ENCODE results near the gene RGS6.

The RGS6 gene

GRCh38 chr14:72485695-72486094 is 553.5 kb downstream of the RGS6 start:
- no peak overlapping the region for H3K14ac ChIP-seq (ENCODE audit: low read length in 2 of 2)
- WGBS, result 60% methylated on average over 1 of the region's 1 CpG

GRCh38 chr14:72488514-72488913 is 556.3 kb downstream of the RGS6 start:
- Histone ChIP-seq H3K14ac (ENCODE audit: low read length in 2 of 2) (no peak overlapping the region), H2AFZ (ENCODE audit: low read depth, low read length) (no peak overlapping the region), H3K4ac (ENCODE audit: low read depth in 1 of 2, low read length in 2 of 2) (no peak overlapping the region), H3K4me3 (ENCODE audit: insufficient read depth in 1 of 2, low read depth in 1 of 2, low read length in 2 of 2) (no peak overlapping the region), H4K8ac (ENCODE audit: low read length) (no peak overlapping the region), H3K36me3 (ENCODE audit: control insufficient read depth in 1 of 2, insufficient read depth in 2 of 2, low read depth in 1 of 2, low read length in 2 of 2) (no peaks in the 10 kb centered on the region), H3K4me2 (ENCODE audit: low read length, poor library complexity, severe bottlenecking) (no peak overlapping the region), H2BK5ac (ENCODE audit: low read depth, low read length, poor library complexity, severe bottlenecking) (no peak overlapping the region), H3K9me3 (ENCODE audit: control insufficient read depth, low read length) (peaks cover 13% of the 10 kb centered on the region), H3K23ac (ENCODE audit: low read length in 2 of 2) (no peak overlapping the region), H3K4me1 (ENCODE audit: control insufficient read depth, insufficient read depth, low read depth, low read length) (no peaks in the 10 kb centered on the region), H2BK12ac (ENCODE audit: low read length in 2 of 2) (no peak overlapping the region), H3K79me1 (replicated peaks; ENCODE audit: low read length, poor library complexity, severe bottlenecking) (no peaks in the 10 kb centered on the region), H2AK5ac (ENCODE audit: low read length, severe bottlenecking) (no peak overlapping the region), H4K91ac (ENCODE audit: low read length) (no peak overlapping the region), H3K18ac (ENCODE audit: low read depth in 1 of 2, low read length in 2 of 2) (no peak overlapping the region), H3K9ac (ENCODE audit: low read length) (no peak overlapping the region), H2BK15ac (ENCODE audit: low read depth, poor library complexity, severe bottlenecking) (no peak overlapping the region), H2BK120ac (ENCODE audit: low read depth, low read length) (no peak overlapping the region), H3K27ac (ENCODE audit: low read length, poor library complexity, severe bottlenecking) (no peak overlapping the region), H3K27me3 (ENCODE audit: control insufficient read depth in 1 of 2, insufficient read depth in 1 of 2, low read length in 2 of 2) (peaks cover 7 to 40% of the 10 kb centered on the region in 2 experiments)
- WGBS, result 96% methylated on average over 2 of the region's 2 CpGs
- no peak for DNase-seq

More at GRCh38 chr14:72485695-72486094, 553.5 kb downstream of the RGS6 start:
- Histone ChIP-seq H3K27me3 (ENCODE audit: control insufficient read depth in 1 of 2, insufficient read depth in 1 of 2, low read length in 2 of 2) (peaks cover 21 to 52% of the 10 kb centered on the region in 2 experiments), H3K4ac (ENCODE audit: low read depth in 1 of 2, low read length in 2 of 2) (no peak overlapping the region), H2BK5ac (ENCODE audit: low read depth, low read length, poor library complexity, severe bottlenecking) (no peak overlapping the region), H3K4me3 (ENCODE audit: insufficient read depth in 1 of 2, low read depth in 1 of 2, low read length in 2 of 2) (no peak overlapping the region), H3K18ac (ENCODE audit: low read depth in 1 of 2, low read length in 2 of 2) (no peak overlapping the region), H3K23ac (ENCODE audit: low read length in 2 of 2) (no peak overlapping the region), H4K8ac (ENCODE audit: low read length) (no peak overlapping the region), H2BK15ac (ENCODE audit: low read depth, poor library complexity, severe bottlenecking) (no peak overlapping the region), H3K9ac (ENCODE audit: low read length) (no peak overlapping the region), H3K79me1 (replicated peaks; ENCODE audit: low read length, poor library complexity, severe bottlenecking) (no peaks in the 10 kb centered on the region), H2AK5ac (ENCODE audit: low read length, severe bottlenecking) (no peak overlapping the region), H4K91ac (ENCODE audit: low read length) (no peak overlapping the region), H3K36me3 (ENCODE audit: control insufficient read depth in 1 of 2, insufficient read depth in 2 of 2, low read depth in 1 of 2, low read length in 2 of 2) (no peaks in the 10 kb centered on the region), H2BK120ac (ENCODE audit: low read depth, low read length) (no peak overlapping the region), H3K27ac (ENCODE audit: low read length, poor library complexity, severe bottlenecking) (no peak overlapping the region), H3K9me3 (ENCODE audit: control insufficient read depth, low read length) (peaks cover 21% of the 10 kb centered on the region), H3K4me1 (ENCODE audit: control insufficient read depth, insufficient read depth, low read depth, low read length) (no peaks in the 10 kb centered on the region), H2BK12ac (ENCODE audit: low read length in 2 of 2) (no peak overlapping the region), H2AFZ (ENCODE audit: low read depth, low read length) (no peak overlapping the region), H3K4me2 (ENCODE audit: low read length, poor library complexity, severe bottlenecking) (no peak overlapping the region)
- no peak for DNase-seq

- no peak overlapping the region for H4K8ac ChIP-seq (ENCODE audit: low read length)
- no peaks in the 10 kb centered on the region for H3K4me1 ChIP-seq (ENCODE audit: control insufficient read depth, insufficient read depth, low read depth, low read length)
- no peak overlapping the region for H2BK15ac ChIP-seq (ENCODE audit: low read depth, poor library complexity, severe bottlenecking)
- no peak overlapping the region for H2BK12ac ChIP-seq (ENCODE audit: low read length in 2 of 2)
- H2AK5ac ChIP-seq (ENCODE audit: low read length, severe bottlenecking), result no peak overlapping the region
- DNase-seq, result no peak
- H2BK120ac ChIP-seq (ENCODE audit: low read depth, low read length), result no peak overlapping the region
- no peak overlapping the region for H3K4ac ChIP-seq (ENCODE audit: low read depth in 1 of 2, low read length in 2 of 2)
- H3K9me3 ChIP-seq (ENCODE audit: control insufficient read depth, low read length), result peaks cover 20% of the 10 kb centered on the region
- no peak overlapping the region for H3K14ac ChIP-seq (ENCODE audit: low read length in 2 of 2)
- no peaks in the 10 kb centered on the region for H3K79me1 ChIP-seq (replicated peaks; ENCODE audit: low read length, poor library complexity, severe bottlenecking)
- WGBS, result 98% methylated on average over 5 of the region's 5 CpGs
- no peak overlapping the region for H3K27ac ChIP-seq (ENCODE audit: low read length, poor library complexity, severe bottlenecking)
- H3K4me3 ChIP-seq (ENCODE audit: insufficient read depth in 1 of 2, low read depth in 1 of 2, low read length in 2 of 2), result no peak overlapping the region
- no peak overlapping the region for H3K18ac ChIP-seq (ENCODE audit: low read depth in 1 of 2, low read length in 2 of 2)
- H3K4me2 ChIP-seq (ENCODE audit: low read length, poor library complexity, severe bottlenecking), result no peak overlapping the region
- H4K91ac ChIP-seq (ENCODE audit: low read length), result no peak overlapping the region
- H2BK5ac ChIP-seq (ENCODE audit: low read depth, low read length, poor library complexity, severe bottlenecking), result no peak overlapping the region
- no peaks in the 10 kb centered on the region for H3K36me3 ChIP-seq (ENCODE audit: control insufficient read depth in 1 of 2, insufficient read depth in 2 of 2, low read depth in 1 of 2, low read length in 2 of 2)
- peaks cover 8 to 12% of the 10 kb centered on the region in 2 experiments for H3K27me3 ChIP-seq (ENCODE audit: control insufficient read depth in 1 of 2, insufficient read depth in 1 of 2, low read length in 2 of 2)
- no peak overlapping the region for H3K23ac ChIP-seq (ENCODE audit: low read length in 2 of 2)
- no peak overlapping the region for H3K9ac ChIP-seq (ENCODE audit: low read length)
- no peak overlapping the region for H2AFZ ChIP-seq (ENCODE audit: low read depth, low read length)
These were observed 560.0 kb downstream of the RGS6 start for GRCh38 chr14:72492196-72492595.

GRCh38 chr14:72495668-72496067 is 563.4 kb downstream of the RGS6 start:
- no peaks in the 10 kb centered on the region for H3K4me1 ChIP-seq (ENCODE audit: control insufficient read depth, insufficient read depth, low read depth, low read length)
- no peak overlapping the region for H2BK120ac ChIP-seq (ENCODE audit: low read depth, low read length)
- no peaks in the 10 kb centered on the region for H3K79me1 ChIP-seq (replicated peaks; ENCODE audit: low read length, poor library complexity, severe bottlenecking)
- H3K14ac ChIP-seq (ENCODE audit: low read length in 2 of 2), result no peak overlapping the region
- peak; percentile 8 for DNase-seq
- H3K23ac ChIP-seq (ENCODE audit: low read length in 2 of 2), result no peak overlapping the region
- no peak overlapping the region for H3K9ac ChIP-seq (ENCODE audit: low read length)
- WGBS, result 43% methylated on average over 1 of the region's 1 CpG
- no peak overlapping the region for H4K91ac ChIP-seq (ENCODE audit: low read length)
- H3K4me2 ChIP-seq (ENCODE audit: low read length, poor library complexity, severe bottlenecking), result no peak overlapping the region
- H3K9me3 ChIP-seq (ENCODE audit: control insufficient read depth, low read length), result peaks cover 8% of the 10 kb centered on the region
- no peak overlapping the region for H3K4ac ChIP-seq (ENCODE audit: low read depth in 1 of 2, low read length in 2 of 2)
- no peak overlapping the region for H2BK5ac ChIP-seq (ENCODE audit: low read depth, low read length, poor library complexity, severe bottlenecking)
- H2BK15ac ChIP-seq (ENCODE audit: low read depth, poor library complexity, severe bottlenecking), result no peak overlapping the region
- no peak overlapping the region for H2AFZ ChIP-seq (ENCODE audit: low read depth, low read length)
- H3K27ac ChIP-seq (ENCODE audit: low read length, poor library complexity, severe bottlenecking), result no peak overlapping the region
- no peak overlapping the region for H3K4me3 ChIP-seq (ENCODE audit: insufficient read depth in 1 of 2, low read depth in 1 of 2, low read length in 2 of 2)
- no peak overlapping the region for H2AK5ac ChIP-seq (ENCODE audit: low read length, severe bottlenecking)
- no peak overlapping the region for H2BK12ac ChIP-seq (ENCODE audit: low read length in 2 of 2)
- no peak overlapping the region for H3K18ac ChIP-seq (ENCODE audit: low read depth in 1 of 2, low read length in 2 of 2)
- no peaks in the 10 kb centered on the region for H3K36me3 ChIP-seq (ENCODE audit: control insufficient read depth in 1 of 2, insufficient read depth in 2 of 2, low read depth in 1 of 2, low read length in 2 of 2)
- no peak overlapping the region for H4K8ac ChIP-seq (ENCODE audit: low read length)
- H3K27me3 ChIP-seq (ENCODE audit: control insufficient read depth in 1 of 2, insufficient read depth in 1 of 2, low read length in 2 of 2), result peaks cover 6 to 13% of the 10 kb centered on the region in 2 experiments
